GM19351 (cell line): ENCODE measurements around the gene CRADD.

ENCODE experiments used
- ATAC-seq: cut with Tn5 transposase; IDR thresholded peaks from one replicate; pipeline ENCODE4 v1.9.1; 2021; ENCODE audit warnings: mild to moderate bottlenecking, moderate library complexity; ENCODE audit not compliant: unreplicated experiment

Gene CRADD

GRCh38 chr12:93836620-93837260, 159.6 kb downstream of the CRADD start:
- no peak for ATAC-seq

- no peak for ATAC-seq
These were observed 161.0 kb downstream of the CRADD start for GRCh38 chr12:93838193-93838592.

GRCh38 chr12:93839064-93839463, 161.9 kb downstream of the CRADD start:
- no peak for ATAC-seq

DNA sequence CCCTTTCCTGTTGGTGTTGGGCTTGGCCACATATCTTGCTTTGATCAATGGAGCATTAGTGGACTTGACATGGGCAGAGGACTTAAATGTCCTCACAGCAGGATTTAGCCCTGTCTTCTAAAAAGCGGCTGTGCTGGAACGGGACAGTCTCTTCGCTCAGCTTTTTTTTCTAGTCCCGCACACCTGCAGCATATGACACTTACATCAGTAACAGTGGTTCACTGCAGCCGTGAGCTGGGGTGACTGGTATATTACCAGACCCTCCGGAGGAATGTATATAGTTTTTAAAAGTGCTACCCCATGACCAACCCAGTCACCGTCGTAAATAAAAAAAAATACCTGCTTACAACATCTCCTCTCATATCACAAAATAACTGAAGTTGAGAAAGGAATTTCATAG, 164.5 kb downstream of the CRADD start:
- ATAC-seq = no peak

- no peak for ATAC-seq
These were observed 167.1 kb downstream of the CRADD start for GRCh38 chr12:93844164-93844784.

DNA sequence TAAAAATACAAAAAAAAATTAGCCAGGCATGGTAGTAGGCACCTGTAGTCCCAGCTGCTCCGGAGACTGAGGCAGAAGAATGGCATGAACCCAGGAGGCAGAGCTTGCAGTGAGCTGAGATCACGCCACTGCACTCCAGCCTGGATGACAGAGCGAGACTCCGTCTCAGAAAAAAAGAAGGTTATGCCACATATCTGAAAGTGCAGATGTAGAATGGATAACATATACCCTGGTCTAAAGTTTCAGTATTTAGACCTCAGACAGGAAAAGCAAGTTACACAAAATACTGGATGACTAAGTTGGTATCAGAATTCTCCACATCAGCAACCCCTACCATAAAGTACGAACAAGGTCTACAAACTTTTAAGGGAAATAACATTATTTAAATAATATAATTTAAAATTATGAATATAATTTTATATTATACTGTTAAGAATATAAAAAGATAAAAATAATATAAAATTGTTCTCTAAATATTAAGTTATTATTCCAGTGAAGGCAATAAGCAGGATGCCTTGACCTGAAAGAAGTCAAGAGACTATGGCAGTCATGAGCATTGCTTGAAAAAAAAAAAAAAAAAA, 169.9 kb downstream of the CRADD start:
- ATAC-seq = no peak

GRCh38 chr12:93847517-93848474, 170.6 kb downstream of the CRADD start:
- ATAC-seq = peak; percentile 80

DNA sequence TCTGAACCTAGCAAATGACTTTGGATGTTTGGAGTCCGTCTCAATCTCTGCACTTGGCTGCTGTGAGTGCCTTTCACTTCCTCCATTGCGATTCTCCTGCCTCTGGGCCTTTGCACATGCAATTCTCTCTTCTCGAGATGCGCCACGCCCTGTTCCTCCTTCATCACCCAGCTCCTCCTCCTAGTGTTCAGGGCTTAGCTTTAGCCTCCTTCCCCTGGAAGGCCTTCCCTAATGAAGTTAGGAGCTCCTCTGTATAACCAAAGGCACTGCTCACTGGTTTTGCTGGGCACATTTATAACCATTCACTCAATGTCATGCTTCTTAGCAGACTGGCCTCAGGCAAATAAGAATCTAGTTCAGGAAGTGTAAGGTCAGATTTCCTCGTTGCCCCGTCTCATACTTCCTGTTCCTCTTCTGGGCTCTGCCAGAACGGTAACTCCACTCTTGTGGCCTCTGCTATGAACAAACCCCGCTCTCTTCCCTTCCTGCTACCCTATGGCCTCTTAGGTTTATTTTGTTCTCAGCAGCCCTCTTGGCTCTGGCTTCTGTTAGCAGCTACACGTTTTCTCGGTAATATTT, 171.4 kb downstream of the CRADD start:
- peak; percentile 28 for ATAC-seq

- no peak for ATAC-seq
These were observed 172.8 kb downstream of the CRADD start for GRCh38 chr12:93849946-93850345.

GRCh38 chr12:93850481-93851256, 173.5 kb downstream of the CRADD start:
- ATAC-seq = no peak

GRCh38 chr12:93851257-93851671, 174.1 kb downstream of the CRADD start:
- no peak for ATAC-seq

- no peak for ATAC-seq
These were observed 175.0 kb downstream of the CRADD start for GRCh38 chr12:93852173-93852591.

DNA sequence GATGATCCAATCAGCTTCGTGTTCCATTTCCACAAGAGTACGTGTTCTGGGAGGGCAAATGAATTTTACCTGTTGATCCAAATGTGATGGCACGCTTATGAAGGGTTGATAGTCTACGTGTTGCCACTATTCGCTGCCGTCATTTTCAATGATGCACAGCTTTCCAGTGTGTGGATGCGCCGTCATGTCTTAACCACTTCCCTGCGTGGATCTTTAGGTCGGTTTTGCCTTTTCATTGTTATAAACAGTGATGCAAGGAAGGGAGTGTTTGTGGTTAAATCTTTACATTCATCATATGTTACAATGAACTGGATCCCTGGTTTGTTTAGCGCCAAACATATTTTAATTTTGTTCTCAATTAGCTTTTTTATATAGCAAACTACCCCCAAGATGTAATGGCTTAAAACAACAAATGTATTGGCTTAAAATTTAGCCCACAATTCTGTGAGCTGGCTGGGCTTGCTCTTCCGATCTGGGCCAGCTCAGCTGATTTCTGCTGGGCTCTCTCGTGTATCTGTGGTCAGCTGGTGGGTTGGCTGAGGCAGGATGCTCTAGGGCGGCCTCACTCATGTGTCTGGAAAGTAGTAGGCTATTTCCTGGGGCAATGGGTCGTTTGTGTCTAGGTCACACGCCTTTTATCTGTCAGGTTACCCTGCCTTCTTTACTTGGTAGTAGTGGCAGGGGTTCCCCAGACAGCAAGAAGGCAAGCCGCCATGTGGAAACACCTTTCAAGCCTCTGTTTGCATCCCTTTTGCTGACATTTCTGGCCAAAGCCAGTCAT, 176.7 kb downstream of the CRADD start:
- no peak for ATAC-seq

GRCh38 chr12:93855261-93855660, 178.1 kb downstream of the CRADD start:
- no peak for ATAC-seq

DNA sequence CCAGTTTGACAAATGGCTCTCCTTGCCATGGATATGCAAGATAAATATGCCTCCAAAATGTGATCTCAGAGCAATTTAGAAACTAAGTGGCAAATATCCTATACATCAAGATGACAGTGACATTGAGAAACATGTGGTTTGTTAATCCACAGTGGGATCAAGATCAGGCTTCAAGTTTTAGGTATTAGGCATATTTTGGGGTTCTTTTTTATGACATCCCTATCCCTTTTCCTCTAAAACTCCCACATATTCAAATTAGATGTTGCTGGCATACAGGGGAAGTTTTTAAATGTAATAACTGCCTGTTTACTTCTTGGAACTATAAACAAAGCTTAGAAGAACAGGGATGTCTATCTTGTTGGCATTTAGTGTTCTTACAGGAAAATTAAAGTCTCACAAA, 179.4 kb downstream of the CRADD start:
- ATAC-seq = no peak

DNA sequence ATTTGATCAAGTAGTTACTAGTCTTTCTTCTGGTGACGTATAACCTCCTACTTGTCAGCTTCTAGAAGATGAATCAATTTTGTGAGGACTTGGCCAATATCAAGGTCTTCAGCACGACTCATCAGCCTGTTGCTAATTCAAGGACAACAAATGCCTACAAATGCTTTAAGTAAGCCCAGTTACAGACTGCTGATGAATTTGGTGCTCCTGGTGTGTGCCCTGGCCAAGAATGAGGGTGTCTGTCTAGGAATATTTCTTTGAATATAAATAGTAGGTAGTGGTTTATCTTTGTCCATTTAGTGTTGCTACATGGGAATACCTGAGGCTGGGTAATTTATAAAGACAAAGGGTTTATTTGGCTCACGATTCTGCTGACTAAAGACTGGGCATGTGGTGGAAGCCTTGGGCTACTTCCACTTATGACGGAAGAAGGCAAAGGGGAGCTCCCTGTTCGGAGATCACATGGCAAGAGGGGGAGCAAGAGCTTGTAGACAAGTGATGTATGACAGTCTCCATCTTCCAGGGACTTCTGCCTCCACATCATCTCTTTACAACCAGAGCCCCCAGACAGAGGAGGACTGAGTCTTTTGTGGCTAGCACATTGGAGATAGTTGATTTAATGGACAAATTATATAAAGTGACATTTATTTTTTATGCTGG, 180.2 kb downstream of the CRADD start:
- no peak for ATAC-seq

DNA sequence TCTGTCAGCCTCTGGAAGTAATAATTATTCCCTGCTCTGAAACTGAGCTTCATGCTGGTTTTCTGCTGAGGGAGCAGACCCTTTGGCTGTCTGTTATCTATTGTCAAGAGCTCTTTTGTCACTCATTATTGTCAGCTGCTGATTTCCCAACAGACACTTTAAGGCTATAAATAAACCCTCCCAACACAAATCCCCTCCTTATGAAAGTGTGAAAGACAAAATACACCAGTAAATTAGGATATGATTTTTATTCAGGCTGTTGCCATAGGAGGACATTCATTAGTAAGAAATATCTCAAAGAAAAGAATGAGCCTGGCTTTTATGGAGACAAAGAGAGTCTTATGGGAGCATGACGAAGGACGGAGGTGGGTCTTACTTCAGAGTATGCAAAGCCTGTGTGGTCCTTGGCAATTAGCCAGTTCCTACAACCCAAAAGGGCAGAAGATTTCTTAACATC, 180.8 kb downstream of the CRADD start:
- ATAC-seq = no peak

DNA sequence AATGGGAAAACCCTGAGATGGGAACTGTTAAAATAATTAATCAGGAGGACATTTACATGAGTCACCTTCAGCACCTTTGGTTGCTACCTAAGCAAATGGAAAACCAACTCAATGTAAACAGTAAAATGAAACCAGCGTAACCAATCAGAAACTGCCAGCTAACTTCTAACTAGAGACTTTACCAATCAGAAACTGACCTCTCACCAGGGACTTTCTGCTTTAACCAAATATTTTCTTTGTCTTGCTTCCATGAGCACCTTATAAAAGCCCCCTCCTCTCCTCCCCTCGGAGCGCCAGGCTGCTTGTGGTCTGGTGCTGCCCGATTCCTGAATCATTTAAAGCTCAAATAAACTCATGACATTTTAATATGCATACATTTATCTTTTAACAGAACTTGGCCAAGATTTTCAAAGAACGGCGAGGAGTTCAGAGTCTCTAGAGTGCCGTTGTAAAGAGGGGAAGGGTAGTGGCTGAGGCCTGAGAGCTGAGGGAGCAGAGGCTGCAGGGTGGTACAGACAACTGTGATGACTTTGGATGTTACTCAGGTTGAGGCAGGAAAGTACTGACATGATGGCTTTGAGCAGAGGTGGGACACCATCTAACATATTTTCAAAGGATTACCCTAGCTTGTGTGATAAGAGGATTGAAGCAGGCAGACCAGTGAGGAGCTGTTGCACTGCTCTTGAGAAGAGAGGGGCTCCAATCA, 183.6 kb downstream of the CRADD start:
- ATAC-seq = no peak
